Neural progenitor cell (in vitro differentiated cells): ENCODE measurements around the gene NTF3. TPM values are rescaled to one million over a fixed set of nuclear protein-coding genes. Genes with fewer than 3 reads are reported as not detected.

Source experiments
- DNase-seq: peaks from one replicate; pipeline ENCODE4 v3.0.0-alpha.2; 2016; ENCODE audit warnings: low spot score
- H2AFZ ChIP-seq: fragments of 200-600 bp; sonication (generic); replicated peaks from 2 replicates; pipeline ENCODE4 v1.6.1; 2016; ENCODE audit warnings: antibody characterized with exemption
- H3F3A ChIP-seq: fragments of 200-600 bp; sonication (generic); 2 replicates; pipeline ENCODE4 v1.6.1; 2016; ENCODE audit warnings: antibody characterized with exemption, low read depth
- H3K27ac ChIP-seq: fragments of 200-600 bp; sonication (generic); 2 replicates; pipeline ENCODE4 v1.5.1; 2016; ENCODE audit warnings: mild to moderate bottlenecking
- H3K27me3 ChIP-seq: fragments of 200-600 bp; sonication (generic); 2 replicates; pipeline ENCODE4 v1.6.1; 2016; ENCODE audit warnings: mild to moderate bottlenecking, moderate library complexity
- H3K36me3 ChIP-seq: fragments of 200-600 bp; sonication (generic); 2 replicates; pipeline ENCODE4 v1.5.1; 2016
- H3K4me1 ChIP-seq: fragments of 200-600 bp; sonication (generic); 2 replicates; pipeline ENCODE4 v1.6.1; 2016; ENCODE audit warnings: mixed run types
- H3K4me2 ChIP-seq: fragments of 200-600 bp; sonication (generic); 2 replicates; pipeline ENCODE4 v1.6.1; 2016
- H3K4me3 ChIP-seq: fragments of 200-600 bp; sonication (generic); 2 replicates; pipeline ENCODE4 v1.5.1; 2016
- H3K79me2 ChIP-seq: fragments of 200-600 bp; sonication (generic); 2 replicates; pipeline ENCODE4 v1.6.1; 2016; ENCODE audit warnings: low read depth
- H3K9ac ChIP-seq: fragments of 200-600 bp; sonication (generic); 2 replicates; pipeline ENCODE4 v1.6.1; 2016
- H3K9me3 ChIP-seq: fragments of 200-600 bp; sonication (generic); 2 replicates; pipeline ENCODE4 v1.5.1; 2016; ENCODE audit warnings: low read depth
- H4K20me1 ChIP-seq: fragments of 200-600 bp; sonication (generic); 2 replicates; pipeline ENCODE4 v1.6.1; 2016; ENCODE audit warnings: low read depth
- H3K27ac Mint-ChIP-seq: 3 replicates; pipeline ENCODE4 v1.8.0; 2021; ENCODE audit warnings: mixed read lengths
- H3K27me3 Mint-ChIP-seq: 2 replicates; pipeline ENCODE4 v1.8.0; 2022; ENCODE audit warnings: low read depth, mild to moderate bottlenecking, inconsistent platforms, moderate library complexity, mixed read lengths; ENCODE audit not compliant: insufficient read depth
- H3K36me3 Mint-ChIP-seq: 3 replicates; pipeline ENCODE4 v1.8.0; 2021; ENCODE audit warnings: mixed read lengths
- H3K4me1 Mint-ChIP-seq: 3 replicates; pipeline ENCODE4 v1.8.0; 2021; ENCODE audit warnings: mixed read lengths
- H3K4me3 Mint-ChIP-seq: 3 replicates; pipeline ENCODE4 v1.8.0; 2021; ENCODE audit warnings: mild to moderate bottlenecking, moderate library complexity, mixed read lengths
- H3K9me3 Mint-ChIP-seq: 3 replicates; pipeline ENCODE4 v1.8.0; 2020; ENCODE audit warnings: mixed read lengths
- CTCF ChIP-seq: fragments of 200-600 bp; sonication (generic); IDR thresholded peaks from 2 replicates; pipeline ENCODE4 v1.5.1; 2017; ENCODE audit warnings: antibody characterized with exemption, mild to moderate bottlenecking
- EZH2 ChIP-seq: fragments of 200-600 bp; sonication (generic); IDR thresholded peaks from 2 replicates; pipeline ENCODE4 v1.6.1; 2017; ENCODE audit warnings: antibody characterized with exemption, mild to moderate bottlenecking, moderate library complexity
- EZH2phosphoT487 ChIP-seq: fragments of 200-600 bp; sonication (generic); IDR thresholded peaks from 2 replicates; pipeline ENCODE4 v1.6.1; 2017; ENCODE audit warnings: antibody characterized with exemption
- total RNA-seq: library from RNA; depleted of rRNA; stranded (reverse); fragments of >200 nt; gene quantifications from 2 replicates; pipeline ENCODE4 v1.2.3, GENCODE V29; 2015; ENCODE audit warnings: low replicate concordance

Gene NTF3
- total RNA-seq, 1 donor from 2014 or later = 6.7 TPM

- peaks cover 25% of the 10 kb centered on the region for H4K20me1 ChIP-seq
- no peak for TF ChIP-seq EZH2phosphoT487
- no peak for TF ChIP-seq EZH2
- TF ChIP-seq CTCF = no peak
- no peak for DNase-seq
- Mint-ChIP-seq H3K27me3 (no peaks in the 10 kb centered on the region), H3K27ac (peak overlapping the region; percentile 22), H3K4me3 (no peak overlapping the region), H3K9me3 (no peaks in the 10 kb centered on the region), H3K36me3 (no peaks in the 10 kb centered on the region), H3K4me1 (peaks cover 18% of the 10 kb centered on the region)
- H3K4me3 ChIP-seq = no peak overlapping the region
- H3K9ac ChIP-seq = no peak overlapping the region
- no peak overlapping the region for H3K27ac ChIP-seq
- no peak overlapping the region for H3K4me2 ChIP-seq
- H2AFZ ChIP-seq = no peak overlapping the region
- H3K9me3 ChIP-seq = no peaks in the 10 kb centered on the region
- no peaks in the 10 kb centered on the region for H3K27me3 ChIP-seq
- no peaks in the 10 kb centered on the region for H3K36me3 ChIP-seq
- H3K79me2 ChIP-seq = peaks cover 19% of the 10 kb centered on the region
- peaks cover 12% of the 10 kb centered on the region for H3K4me1 ChIP-seq
- no peaks in the 10 kb centered on the region for H3F3A ChIP-seq
Measured at GRCh38 chr12:5489760-5490406, 58.0 kb downstream of the NTF3 start.

DNA sequence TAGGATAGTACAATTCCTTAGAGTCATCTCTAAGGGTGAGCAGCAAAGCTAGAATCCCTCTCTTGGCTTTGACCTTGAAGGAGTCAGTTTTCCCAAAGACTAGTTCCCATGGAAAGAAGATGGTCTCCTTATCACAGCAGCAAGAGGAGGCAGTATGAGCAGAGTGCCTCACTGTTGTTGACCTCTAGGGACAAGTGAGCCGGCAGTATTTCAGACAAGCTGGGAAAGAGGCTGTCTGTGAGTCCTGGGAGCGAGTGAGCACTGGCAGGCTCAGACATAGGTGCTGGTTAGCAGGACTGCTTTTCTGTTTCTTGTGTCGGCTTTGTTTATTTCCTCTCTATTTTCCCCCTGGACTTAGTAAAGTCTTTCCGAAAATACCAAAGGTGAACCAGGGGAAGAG is 60.7 kb downstream of the NTF3 start:
- Histone ChIP-seq H3K4me3 (no peak overlapping the region), H3K4me2 (no peak overlapping the region), H3K27me3 (no peaks in the 10 kb centered on the region), H4K20me1 (peaks cover 29% of the 10 kb centered on the region), H3K9ac (no peak overlapping the region), H3K4me1 (peaks cover 20% of the 10 kb centered on the region), H3K79me2 (no peaks in the 10 kb centered on the region), H3K36me3 (no peaks in the 10 kb centered on the region), H3K9me3 (no peaks in the 10 kb centered on the region), H3F3A (no peaks in the 10 kb centered on the region), H2AFZ (no peak overlapping the region), H3K27ac (no peak overlapping the region)
- no peak for DNase-seq
- no peak for TF ChIP-seq EZH2phosphoT487
- TF ChIP-seq EZH2 = no peak
- no peak for TF ChIP-seq CTCF
- Mint-ChIP-seq H3K4me3 (no peak overlapping the region), H3K4me1 (peaks cover 14% of the 10 kb centered on the region), H3K36me3 (no peaks in the 10 kb centered on the region), H3K9me3 (no peaks in the 10 kb centered on the region), H3K27ac (no peak overlapping the region), H3K27me3 (no peaks in the 10 kb centered on the region)

GRCh38 chr12:5493018-5493417 is 61.1 kb downstream of the NTF3 start:
- Mint-ChIP-seq H3K9me3 (no peaks in the 10 kb centered on the region), H3K27ac (no peak overlapping the region), H3K36me3 (no peaks in the 10 kb centered on the region), H3K4me1 (peaks cover 9% of the 10 kb centered on the region), H3K27me3 (no peaks in the 10 kb centered on the region), H3K4me3 (no peak overlapping the region)
- H3K36me3 ChIP-seq = no peaks in the 10 kb centered on the region
- H4K20me1 ChIP-seq = peaks cover 29% of the 10 kb centered on the region
- H3K4me2 ChIP-seq = no peak overlapping the region
- no peaks in the 10 kb centered on the region for H3K79me2 ChIP-seq
- no peaks in the 10 kb centered on the region for H3K27me3 ChIP-seq
- no peak overlapping the region for H3K27ac ChIP-seq
- H3F3A ChIP-seq = no peaks in the 10 kb centered on the region
- H3K4me3 ChIP-seq = no peak overlapping the region
- TF ChIP-seq CTCF (peak; percentile 27), EZH2phosphoT487 (no peak), EZH2 (no peak)
- H3K9me3 ChIP-seq = no peaks in the 10 kb centered on the region
- no peak overlapping the region for H2AFZ ChIP-seq
- peak; percentile 28 for DNase-seq
- no peak overlapping the region for H3K9ac ChIP-seq
- peaks cover 20% of the 10 kb centered on the region for H3K4me1 ChIP-seq
